NB4 (cell line): ENCODE data around the gene INO80.

Experiments
- DNase-seq: peaks from one replicate; pipeline ENCODE4 v3.0.0; 2010; ENCODE audit warnings: low read depth
- H3K4me3 ChIP-seq: one replicate; pipeline ENCODE4 v1.5.1; 2011; ENCODE audit warnings: mild to moderate bottlenecking, low read depth, low read length, moderate library complexity
- MYC ChIP-seq: IDR thresholded peaks from 2 replicates; pipeline ENCODE4 v1.6.1; 2011; ENCODE audit warnings: low read depth, low read length
- POLR2A ChIP-seq: IDR thresholded peaks from 2 replicates; pipeline ENCODE4 v1.6.1; 2011; ENCODE audit warnings: mild to moderate bottlenecking; ENCODE audit not compliant: insufficient read length; ENCODE audit errors: extremely low read depth
- TF ChIP-seq, protein P1 (sequence below): IDR thresholded peaks from one replicate; pipeline ENCODE4 v1.5.1; 2012; ENCODE audit warnings: low read depth, low read length
- TF ChIP-seq, protein P2 (sequence below): IDR thresholded peaks from 2 replicates; pipeline ENCODE4 v1.6.1; 2011; ENCODE audit warnings: low read depth, low read length

The INO80 gene

DNA sequence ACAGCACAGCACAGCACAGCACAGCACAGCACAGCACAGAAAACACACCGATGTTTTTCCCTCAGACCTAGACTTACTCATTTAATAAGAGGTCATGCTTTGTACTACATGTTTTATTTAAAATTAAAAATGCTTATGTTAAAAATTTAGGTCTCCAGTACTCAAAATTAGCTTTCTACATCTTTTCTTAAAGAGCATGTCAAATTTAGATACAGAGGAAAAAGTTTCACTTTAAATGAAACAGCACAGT, 84.1 kb downstream of the INO80 start:
- TF ChIP-seq POLR2A (no peak), MYC (no peak)
- TF ChIP-seq, protein P1, sequence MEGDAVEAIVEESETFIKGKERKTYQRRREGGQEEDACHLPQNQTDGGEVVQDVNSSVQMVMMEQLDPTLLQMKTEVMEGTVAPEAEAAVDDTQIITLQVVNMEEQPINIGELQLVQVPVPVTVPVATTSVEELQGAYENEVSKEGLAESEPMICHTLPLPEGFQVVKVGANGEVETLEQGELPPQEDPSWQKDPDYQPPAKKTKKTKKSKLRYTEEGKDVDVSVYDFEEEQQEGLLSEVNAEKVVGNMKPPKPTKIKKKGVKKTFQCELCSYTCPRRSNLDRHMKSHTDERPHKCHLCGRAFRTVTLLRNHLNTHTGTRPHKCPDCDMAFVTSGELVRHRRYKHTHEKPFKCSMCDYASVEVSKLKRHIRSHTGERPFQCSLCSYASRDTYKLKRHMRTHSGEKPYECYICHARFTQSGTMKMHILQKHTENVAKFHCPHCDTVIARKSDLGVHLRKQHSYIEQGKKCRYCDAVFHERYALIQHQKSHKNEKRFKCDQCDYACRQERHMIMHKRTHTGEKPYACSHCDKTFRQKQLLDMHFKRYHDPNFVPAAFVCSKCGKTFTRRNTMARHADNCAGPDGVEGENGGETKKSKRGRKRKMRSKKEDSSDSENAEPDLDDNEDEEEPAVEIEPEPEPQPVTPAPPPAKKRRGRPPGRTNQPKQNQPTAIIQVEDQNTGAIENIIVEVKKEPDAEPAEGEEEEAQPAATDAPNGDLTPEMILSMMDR: no peak
- TF ChIP-seq, protein P2, sequence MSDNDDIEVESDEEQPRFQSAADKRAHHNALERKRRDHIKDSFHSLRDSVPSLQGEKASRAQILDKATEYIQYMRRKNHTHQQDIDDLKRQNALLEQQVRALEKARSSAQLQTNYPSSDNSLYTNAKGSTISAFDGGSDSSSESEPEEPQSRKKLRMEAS: no peak
- no peak overlapping the region for H3K4me3 ChIP-seq
- no peak for DNase-seq

DNA sequence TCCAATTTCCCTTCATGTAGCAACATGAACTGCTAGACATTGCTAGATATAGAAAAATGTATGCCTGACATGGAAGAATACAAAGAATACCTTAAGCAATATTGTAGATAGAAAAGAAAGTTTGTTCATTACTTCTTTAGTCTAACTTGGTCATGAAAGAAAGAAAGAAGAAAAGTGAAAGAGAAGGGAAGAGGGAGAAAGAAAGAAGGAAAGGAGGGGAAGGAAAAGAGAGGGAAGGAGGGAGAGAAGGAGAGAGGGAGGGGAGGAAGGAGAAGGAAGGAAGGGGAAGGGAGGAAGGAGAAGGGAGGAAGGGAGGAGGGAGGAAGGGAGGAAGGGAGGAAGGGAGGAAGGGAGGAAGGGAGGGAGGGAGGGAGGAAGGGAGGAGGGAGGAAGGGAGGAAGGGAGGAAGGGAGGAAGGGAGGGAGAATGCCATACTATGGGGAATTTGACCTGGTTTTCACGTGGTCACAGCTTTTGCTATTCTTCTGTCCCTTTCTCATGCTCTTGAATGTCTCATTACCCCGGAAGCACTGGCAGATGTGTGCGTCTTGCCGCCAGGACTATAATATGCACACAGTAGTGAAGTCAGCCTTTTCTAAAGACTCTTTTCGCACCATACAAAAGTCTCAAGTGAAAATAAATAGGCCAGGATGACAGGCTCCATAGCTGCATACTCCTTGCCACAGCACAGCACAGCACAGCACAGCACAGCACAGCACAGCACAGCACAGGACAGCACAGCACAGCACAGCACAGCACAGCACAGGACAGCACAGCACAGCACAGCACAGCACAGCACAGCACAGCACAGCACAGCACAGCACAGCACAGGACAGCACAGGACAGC, 84.6 kb downstream of the INO80 start:
- H3K4me3 ChIP-seq: no peak overlapping the region
- no peak for DNase-seq
- TF ChIP-seq MYC: no peak
- TF ChIP-seq POLR2A: no peak
- TF ChIP-seq, protein P2: no peak
- TF ChIP-seq, protein P1: no peak

- TF ChIP-seq POLR2A (no peak), MYC (no peak)
- TF ChIP-seq, protein P2: no peak
- TF ChIP-seq, protein P1: no peak
- no peak for DNase-seq
- H3K4me3 ChIP-seq: no peak overlapping the region
Observed at GRCh38 chr15:41028853-41029252, 87.2 kb downstream of the INO80 start.

DNA sequence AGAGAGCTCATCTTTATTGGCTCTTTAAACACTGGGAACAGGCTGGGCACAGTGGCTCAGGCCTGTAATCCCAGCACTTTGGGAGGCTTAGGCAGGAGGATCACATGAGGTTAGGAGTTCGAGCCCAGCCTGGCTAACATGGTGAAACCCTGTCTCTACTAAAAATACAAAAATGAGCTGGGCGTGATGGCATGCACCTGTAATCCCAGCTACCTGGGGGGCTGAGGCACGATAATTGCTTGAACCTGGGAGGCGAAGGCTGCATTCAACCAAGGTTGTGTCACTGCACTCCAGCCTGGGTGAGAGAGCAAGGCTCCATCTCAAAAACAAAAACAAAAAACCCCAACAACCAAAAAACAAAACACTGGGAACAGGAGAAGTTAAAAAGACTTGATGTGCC, 90.7 kb downstream of the INO80 start:
- TF ChIP-seq, protein P1: no peak
- TF ChIP-seq, protein P2: no peak
- TF ChIP-seq POLR2A: no peak
- TF ChIP-seq MYC: no peak
- no peak overlapping the region for H3K4me3 ChIP-seq
- no peak for DNase-seq

- TF ChIP-seq, protein P1: no peak
- TF ChIP-seq POLR2A (no peak), MYC (no peak)
- TF ChIP-seq, protein P2: no peak
- H3K4me3 ChIP-seq: no peak overlapping the region
- no peak for DNase-seq
Observed at GRCh38 chr15:41024885-41025284, 91.2 kb downstream of the INO80 start.

DNA sequence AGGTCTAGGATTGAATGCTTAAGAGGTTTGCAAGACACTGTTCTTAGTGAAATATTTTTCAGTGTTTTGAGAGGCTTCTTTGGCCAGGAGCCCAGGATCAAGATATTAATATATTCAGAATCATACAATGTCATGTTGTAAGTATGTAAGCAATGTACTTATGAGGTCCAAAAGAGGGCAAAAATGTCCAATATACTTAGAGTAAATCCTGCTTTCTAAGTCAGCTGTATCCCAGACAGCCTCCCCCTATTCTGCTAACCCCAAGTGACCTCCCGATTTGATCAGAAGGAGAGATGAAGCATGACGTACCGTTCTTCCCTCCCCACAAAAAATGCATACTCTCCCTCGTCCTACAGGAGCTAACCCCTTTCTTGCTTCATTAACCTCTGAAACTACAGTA, 91.9 kb downstream of the INO80 start:
- no peak overlapping the region for H3K4me3 ChIP-seq
- TF ChIP-seq, protein P2: no peak
- TF ChIP-seq POLR2A: no peak
- TF ChIP-seq, protein P1: no peak
- TF ChIP-seq MYC: no peak
- DNase-seq: no peak
